HepG2 (cell line): ENCODE measurements around the gene RAC3. TPM values are rescaled to one million over a fixed set of nuclear protein-coding genes. Genes with fewer than 3 reads are reported as not detected.
A peak's percentile ranks its signal among the peaks of the same experiment; 100 is the strongest.

Experiments used
- HMGXB4 ChIP-seq, 2 experiments: sonication (generic) in 1 of 2; formaldehyde crosslinking in 1 of 2; IDR thresholded peaks; 2 replicates each; pipeline versions ENCODE4 v1.4.0 to v1.6.1; 2018 to 2020; ENCODE audit warnings: missing genetic modification reagents in 2 of 2, borderline replicate concordance in 1 of 2, low read depth in 1 of 2, mild to moderate bottlenecking in 1 of 2, missing biosample characterization in 1 of 2
- HNF4A ChIP-seq: sonication (generic); formaldehyde crosslinking; IDR thresholded peaks from 2 replicates; pipeline ENCODE4 v1.4.0; 2020; ENCODE audit warnings: missing genetic modification reagents
- ISL2 ChIP-seq: sonication (generic); formaldehyde crosslinking; IDR thresholded peaks from 2 replicates; pipeline ENCODE4 v1.5.0; 2020; ENCODE audit warnings: missing genetic modification reagents
- JARID2 ChIP-seq: sonication (generic); formaldehyde crosslinking; IDR thresholded peaks from 2 replicates; pipeline ENCODE4 v1.8.1; 2023; ENCODE audit warnings: missing genetic modification reagents, inconsistent platforms; ENCODE audit not compliant: insufficient replicate concordance
- KDM3A ChIP-seq: IDR thresholded peaks from 2 replicates; pipeline ENCODE4 v1.6.1; 2018; ENCODE audit warnings: low read depth, missing compliant biosample characterization
- MED13 ChIP-seq: sonication (generic); formaldehyde crosslinking; IDR thresholded peaks from 2 replicates; pipeline ENCODE4 v1.5.0; 2020; ENCODE audit warnings: missing genetic modification reagents
- MXI1 ChIP-seq: IDR thresholded peaks from 3 replicates; pipeline ENCODE4 v1.6.1; 2012; ENCODE audit warnings: low read depth, low read length, inconsistent platforms, borderline replicate concordance
- SSRP1 ChIP-seq: IDR thresholded peaks from 2 replicates; pipeline ENCODE4 v1.6.1; 2016; ENCODE audit warnings: control low read depth
- TGIF2 ChIP-seq: IDR thresholded peaks from 2 replicates; pipeline ENCODE4 v1.6.1; 2016; ENCODE audit warnings: control low read depth, missing compliant biosample characterization
- TIGD3 ChIP-seq: sonication (generic); formaldehyde crosslinking; IDR thresholded peaks from 2 replicates; pipeline ENCODE4 v1.5.1; 2020; ENCODE audit warnings: mild to moderate bottlenecking, missing genetic modification reagents, borderline replicate concordance
- TOPORS ChIP-seq: sonication (generic); formaldehyde crosslinking; IDR thresholded peaks from 2 replicates; pipeline ENCODE4 v1.8.0; 2023; ENCODE audit warnings: mild to moderate bottlenecking, missing genetic modification reagents
- XBP1 ChIP-seq: sonication (generic); formaldehyde crosslinking; IDR thresholded peaks from 2 replicates; pipeline ENCODE4 v1.5.0; 2020; ENCODE audit warnings: missing genetic modification reagents
- ZGPAT ChIP-seq: IDR thresholded peaks from 2 replicates; pipeline ENCODE4 v1.6.1; 2016; ENCODE audit warnings: mild to moderate bottlenecking
- ZNF230 ChIP-seq: sonication (generic); formaldehyde crosslinking; IDR thresholded peaks from 2 replicates; pipeline ENCODE4 v1.4.0; 2020; ENCODE audit warnings: mild to moderate bottlenecking, missing genetic modification reagents
- ZNF569 ChIP-seq: sonication (generic); formaldehyde crosslinking; IDR thresholded peaks from 2 replicates; pipeline ENCODE4 v1.5.0; 2020; ENCODE audit warnings: mild to moderate bottlenecking, missing genetic modification reagents, moderate library complexity, borderline replicate concordance
- ZNF605 ChIP-seq: sonication (generic); formaldehyde crosslinking; IDR thresholded peaks from 2 replicates; pipeline ENCODE4 v1.8.0; 2022; ENCODE audit warnings: mild to moderate bottlenecking, missing genetic modification reagents
- ZNF619 ChIP-seq: sonication (generic); formaldehyde crosslinking; IDR thresholded peaks from 2 replicates; pipeline ENCODE4 v1.4.0; 2020; ENCODE audit warnings: mild to moderate bottlenecking, missing genetic modification reagents
- ZNF83 ChIP-seq: sonication (generic); formaldehyde crosslinking; IDR thresholded peaks from 2 replicates; pipeline ENCODE4 v1.4.0; 2020; ENCODE audit warnings: missing genetic modification reagents, mild to moderate bottlenecking, borderline replicate concordance
- polyA plus RNA-seq, 8 experiments: library from polyadenylated mRNA; depleted of rRNA in 3 of 8; stranded (reverse) in 7 of 8; unstranded in 1 of 8; fragments of >200 nt; fragmentation: Illumina TruSeq in 4 of 8; extraction: Trizol in 4 of 8; gene quantifications; 2 replicates each; pipeline versions ENCODE4 v1.2.1 to v1.2.3, GENCODE V29; 2011 to 2016; ENCODE audit warnings: low read depth in 4 of 8, missing spikeins in 1 of 8, mixed read lengths in 1 of 8; ENCODE audit not compliant: insufficient read depth in 1 of 8
- total RNA-seq, 5 experiments: library from RNA; depleted of rRNA; stranded (reverse); fragments of >200 nt; fragmentation: Illumina TruSeq; extraction: Trizol; gene quantifications; 2 replicates each; pipeline ENCODE4 v1.2.3, GENCODE V29; 2016; ENCODE audit warnings: low read depth in 1 of 5
- TF ChIP-seq, protein P1 (sequence below): sonication (generic); formaldehyde crosslinking; IDR thresholded peaks from 2 replicates; pipeline ENCODE4 v1.4.0; 2020; ENCODE audit warnings: missing genetic modification reagents, borderline replicate concordance
- TF ChIP-seq, protein P2 (sequence below): sonication (generic); formaldehyde crosslinking; IDR thresholded peaks from 2 replicates; pipeline ENCODE4 v1.8.1; 2022; ENCODE audit warnings: mild to moderate bottlenecking, missing genetic modification reagents

Gene RAC3
- total and polyA plus RNA-seq, 2 of the 13 experiments (the other 11 are each of a cell fraction or from before 2014, with no cell fraction given), result 10.5 to 21.3 TPM

GRCh38 chr17:82023447-82024241 lies 7.8 kb upstream of the RAC3 start (continued):
- peak in 1 of 2 experiments; percentile 14; a peak in 2 of 4 replicates for TF ChIP-seq HMGXB4 (CRISPR knock-in tag; IDR thresholded peaks at IDR 0.05; ENCODE audit: borderline replicate concordance in 1 of 2, low read depth in 1 of 2)
- TF ChIP-seq HNF4A (CRISPR knock-in tag), result no peak
- TF ChIP-seq ZGPAT (CRISPR knock-in tag), result 0 out of 2 replicates have a peak, but pooled peaks have one; percentile 54
- peak; percentile 61 for TF ChIP-seq ISL2 (CRISPR knock-in tag)
- TF ChIP-seq, protein P1, sequence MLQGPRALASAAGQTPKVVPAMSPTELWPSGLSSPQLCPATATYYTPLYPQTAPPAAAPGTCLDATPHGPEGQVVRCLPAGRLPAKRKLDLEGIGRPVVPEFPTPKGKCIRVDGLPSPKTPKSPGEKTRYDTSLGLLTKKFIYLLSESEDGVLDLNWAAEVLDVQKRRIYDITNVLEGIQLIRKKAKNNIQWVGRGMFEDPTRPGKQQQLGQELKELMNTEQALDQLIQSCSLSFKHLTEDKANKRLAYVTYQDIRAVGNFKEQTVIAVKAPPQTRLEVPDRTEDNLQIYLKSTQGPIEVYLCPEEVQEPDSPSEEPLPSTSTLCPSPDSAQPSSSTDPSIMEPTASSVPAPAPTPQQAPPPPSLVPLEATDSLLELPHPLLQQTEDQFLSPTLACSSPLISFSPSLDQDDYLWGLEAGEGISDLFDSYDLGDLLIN (CRISPR knock-in tag), result no peak
- no peak for TF ChIP-seq ZNF569 (CRISPR knock-in tag)
- TF ChIP-seq JARID2 (CRISPR knock-in tag), result peak; percentile 21
- TF ChIP-seq, protein P2, sequence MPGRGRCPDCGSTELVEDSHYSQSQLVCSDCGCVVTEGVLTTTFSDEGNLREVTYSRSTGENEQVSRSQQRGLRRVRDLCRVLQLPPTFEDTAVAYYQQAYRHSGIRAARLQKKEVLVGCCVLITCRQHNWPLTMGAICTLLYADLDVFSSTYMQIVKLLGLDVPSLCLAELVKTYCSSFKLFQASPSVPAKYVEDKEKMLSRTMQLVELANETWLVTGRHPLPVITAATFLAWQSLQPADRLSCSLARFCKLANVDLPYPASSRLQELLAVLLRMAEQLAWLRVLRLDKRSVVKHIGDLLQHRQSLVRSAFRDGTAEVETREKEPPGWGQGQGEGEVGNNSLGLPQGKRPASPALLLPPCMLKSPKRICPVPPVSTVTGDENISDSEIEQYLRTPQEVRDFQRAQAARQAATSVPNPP (CRISPR knock-in tag), result peak; percentile 82; the same call in 1 of the 2 replicates
- 0 out of 2 replicates have a peak, but pooled peaks have one; percentile 35 for TF ChIP-seq MED13 (CRISPR knock-in tag)
- peak; percentile 58; the same call in 1 of the 2 replicates for TF ChIP-seq SSRP1
- TF ChIP-seq ZNF230 (CRISPR knock-in tag), result peak; percentile 58; the same call in 1 of the 2 replicates
- TF ChIP-seq KDM3A (CRISPR knock-in tag), result peak; percentile 65; the same call in 1 of the 2 replicates
- TF ChIP-seq TOPORS (CRISPR knock-in tag), result peak; percentile 66; the same call in 1 of the 2 replicates
- TF ChIP-seq ZNF605 (CRISPR knock-in tag), result 0 out of 2 replicates have a peak, but pooled peaks have one; percentile 61
- TF ChIP-seq ZNF83 (CRISPR knock-in tag), result peak; percentile 15; the same call in 1 of the 2 replicates
- TF ChIP-seq MXI1, result peak; percentile 9; the same call in 1 of the 3 replicates
- no peak for TF ChIP-seq XBP1
- peak; percentile 62; the same call in 1 of the 2 replicates for TF ChIP-seq TIGD3 (CRISPR knock-in tag)
- 0 out of 2 replicates have a peak, but pooled peaks have one; percentile 7 for TF ChIP-seq ZNF619
- TF ChIP-seq TGIF2 (CRISPR knock-in tag), result peak; percentile 74; the same call in 1 of the 2 replicates
